HFFc6 (cell line): Measurements from ENCODE around the gene CALML3. TPM values are rescaled to one million over a fixed set of nuclear protein-coding genes. Genes with fewer than 3 reads are reported as not detected.

Source experiments
- DNase-seq: peaks from one replicate; pipeline ENCODE4 v3.0.0-alpha.2; 2018
- H3K27ac Mint-ChIP-seq: 2 replicates; pipeline ENCODE4 v1.8.0; 2020; ENCODE audit warnings: mild to moderate bottlenecking, mixed read lengths
- H3K27me3 Mint-ChIP-seq: 2 replicates; pipeline ENCODE4 v1.8.0; 2021; ENCODE audit warnings: mild to moderate bottlenecking, moderate library complexity, mixed read lengths; ENCODE audit not compliant: insufficient read depth
- H3K36me3 Mint-ChIP-seq: 2 replicates; pipeline ENCODE4 v1.8.0; 2021; ENCODE audit warnings: low read depth, mixed read lengths
- H3K4me1 Mint-ChIP-seq: 2 replicates; pipeline ENCODE4 v1.8.0; 2020; ENCODE audit warnings: low read depth, mixed read lengths
- H3K4me3 Mint-ChIP-seq: 2 replicates; pipeline ENCODE4 v1.8.0; 2020; ENCODE audit warnings: mild to moderate bottlenecking, moderate library complexity, mixed read lengths
- H3K9me3 Mint-ChIP-seq: 2 replicates; pipeline ENCODE4 v1.8.0; 2020; ENCODE audit warnings: mild to moderate bottlenecking, mixed read lengths
- total RNA-seq, 6 experiments: library from RNA; stranded (reverse); fragmentation: NEBNext Ultra II Directional; extraction: Animal tissue kit (Norgen Biotek cat#: 25700); gene quantifications; 2 replicates in 1 of 6; 3 replicates in 5 of 6; pipeline ENCODE4 v1.2.3, GENCODE V29; 2021
- TF ChIP-seq, protein P1 (sequence below): fragments of 200-600 bp; sonication (generic); IDR thresholded peaks from 2 replicates; pipeline ENCODE4 v1.5.0; 2021; ENCODE audit warnings: antibody characterized with exemption, mild to moderate bottlenecking

CALML3 gene
- total RNA-seq, 6 experiments from 2014 or later: not detected

DNA sequence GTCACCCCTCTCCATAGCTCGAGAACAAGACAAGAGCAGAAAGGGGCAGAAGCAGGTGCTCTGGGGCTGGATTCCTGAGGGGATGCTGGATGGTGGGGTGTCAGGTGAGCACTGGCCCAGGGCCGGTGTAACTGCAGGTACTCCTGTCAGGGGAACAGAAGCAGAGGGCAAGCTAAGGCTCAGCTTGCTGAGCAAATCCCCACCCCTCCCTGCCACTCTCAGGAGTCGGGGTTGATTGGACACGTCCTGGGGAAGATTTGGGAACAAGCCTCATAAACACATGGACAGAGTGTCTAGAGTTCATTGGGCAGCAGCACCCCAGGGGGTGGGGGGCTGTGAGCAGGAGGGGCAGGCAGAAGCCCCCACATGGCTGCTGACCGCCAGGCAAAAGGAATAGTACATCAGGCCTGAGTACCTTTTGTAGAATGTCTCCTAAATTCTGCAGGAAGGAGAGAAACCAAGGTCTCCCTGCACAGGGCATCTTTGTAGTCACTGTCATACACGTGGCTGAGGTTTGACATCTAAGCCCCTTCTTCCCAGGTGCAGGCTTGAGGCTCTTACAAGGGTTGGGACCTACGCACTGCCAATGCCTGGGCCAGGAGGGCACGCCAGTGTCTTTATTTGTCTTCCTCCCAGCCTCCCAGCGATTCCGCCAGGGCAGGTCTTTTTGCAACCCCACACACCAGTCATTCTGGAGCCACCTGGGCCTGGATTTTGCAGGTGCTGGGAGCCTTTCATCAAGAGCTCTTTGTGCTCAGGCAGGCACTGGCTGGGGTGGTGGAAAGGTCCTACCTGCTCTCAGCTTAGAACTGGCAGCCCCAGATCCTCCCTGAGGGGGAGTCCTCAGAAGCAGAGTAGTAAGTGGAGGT is 2.8 kb downstream of the CALML3 start:
- Mint-ChIP-seq H3K27me3 (peaks cover 11% of the 10 kb centered on the region), H3K9me3 (no peaks in the 10 kb centered on the region), H3K36me3 (no peaks in the 10 kb centered on the region), H3K4me3 (no peak overlapping the region), H3K27ac (no peak overlapping the region), H3K4me1 (no peaks in the 10 kb centered on the region)
- no peak for DNase-seq
- TF ChIP-seq, protein P1, sequence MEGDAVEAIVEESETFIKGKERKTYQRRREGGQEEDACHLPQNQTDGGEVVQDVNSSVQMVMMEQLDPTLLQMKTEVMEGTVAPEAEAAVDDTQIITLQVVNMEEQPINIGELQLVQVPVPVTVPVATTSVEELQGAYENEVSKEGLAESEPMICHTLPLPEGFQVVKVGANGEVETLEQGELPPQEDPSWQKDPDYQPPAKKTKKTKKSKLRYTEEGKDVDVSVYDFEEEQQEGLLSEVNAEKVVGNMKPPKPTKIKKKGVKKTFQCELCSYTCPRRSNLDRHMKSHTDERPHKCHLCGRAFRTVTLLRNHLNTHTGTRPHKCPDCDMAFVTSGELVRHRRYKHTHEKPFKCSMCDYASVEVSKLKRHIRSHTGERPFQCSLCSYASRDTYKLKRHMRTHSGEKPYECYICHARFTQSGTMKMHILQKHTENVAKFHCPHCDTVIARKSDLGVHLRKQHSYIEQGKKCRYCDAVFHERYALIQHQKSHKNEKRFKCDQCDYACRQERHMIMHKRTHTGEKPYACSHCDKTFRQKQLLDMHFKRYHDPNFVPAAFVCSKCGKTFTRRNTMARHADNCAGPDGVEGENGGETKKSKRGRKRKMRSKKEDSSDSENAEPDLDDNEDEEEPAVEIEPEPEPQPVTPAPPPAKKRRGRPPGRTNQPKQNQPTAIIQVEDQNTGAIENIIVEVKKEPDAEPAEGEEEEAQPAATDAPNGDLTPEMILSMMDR: no peak

DNA sequence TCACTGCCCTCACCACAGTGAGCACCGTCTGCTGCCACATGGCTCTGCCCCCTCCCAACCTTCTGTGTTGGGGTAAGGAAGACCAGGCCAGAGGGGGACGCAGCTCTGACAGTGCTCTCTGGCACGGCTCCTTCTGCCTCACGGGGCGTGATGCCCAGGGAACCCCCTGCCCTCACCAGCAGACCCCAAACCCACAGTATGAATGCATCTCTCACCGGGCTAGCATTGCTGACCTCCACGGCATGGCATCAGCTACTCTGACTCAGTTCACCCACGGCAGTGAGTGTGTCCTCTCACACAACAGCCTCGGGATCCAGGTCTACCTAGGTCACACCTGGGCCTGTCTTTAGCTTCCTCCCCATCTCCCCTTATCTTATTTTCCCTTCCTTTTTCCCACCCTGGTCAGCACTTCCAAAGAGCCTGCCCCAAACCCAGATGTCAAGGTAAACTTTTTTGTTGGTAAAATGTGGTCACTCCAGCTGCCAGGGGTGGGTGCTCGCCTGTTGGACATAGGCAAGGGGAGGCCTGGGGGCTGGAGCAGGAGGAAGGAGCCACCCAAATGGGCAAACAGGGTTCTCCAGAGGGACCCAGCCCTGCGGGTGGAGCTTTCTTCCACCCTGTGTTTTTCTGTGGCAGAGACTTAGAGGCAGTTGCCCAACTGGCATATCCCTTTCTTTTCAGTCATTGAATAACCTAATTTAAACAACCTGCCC is 4.4 kb downstream of the CALML3 start:
- no peaks in the 10 kb centered on the region for H3K36me3 Mint-ChIP-seq
- H3K9me3 Mint-ChIP-seq: no peaks in the 10 kb centered on the region
- H3K4me1 Mint-ChIP-seq: no peaks in the 10 kb centered on the region
- no peak for DNase-seq
- TF ChIP-seq, protein P1: no peak
- no peak overlapping the region for H3K4me3 Mint-ChIP-seq
- no peak overlapping the region for H3K27ac Mint-ChIP-seq
- H3K27me3 Mint-ChIP-seq: peaks cover 12% of the 10 kb centered on the region

DNA sequence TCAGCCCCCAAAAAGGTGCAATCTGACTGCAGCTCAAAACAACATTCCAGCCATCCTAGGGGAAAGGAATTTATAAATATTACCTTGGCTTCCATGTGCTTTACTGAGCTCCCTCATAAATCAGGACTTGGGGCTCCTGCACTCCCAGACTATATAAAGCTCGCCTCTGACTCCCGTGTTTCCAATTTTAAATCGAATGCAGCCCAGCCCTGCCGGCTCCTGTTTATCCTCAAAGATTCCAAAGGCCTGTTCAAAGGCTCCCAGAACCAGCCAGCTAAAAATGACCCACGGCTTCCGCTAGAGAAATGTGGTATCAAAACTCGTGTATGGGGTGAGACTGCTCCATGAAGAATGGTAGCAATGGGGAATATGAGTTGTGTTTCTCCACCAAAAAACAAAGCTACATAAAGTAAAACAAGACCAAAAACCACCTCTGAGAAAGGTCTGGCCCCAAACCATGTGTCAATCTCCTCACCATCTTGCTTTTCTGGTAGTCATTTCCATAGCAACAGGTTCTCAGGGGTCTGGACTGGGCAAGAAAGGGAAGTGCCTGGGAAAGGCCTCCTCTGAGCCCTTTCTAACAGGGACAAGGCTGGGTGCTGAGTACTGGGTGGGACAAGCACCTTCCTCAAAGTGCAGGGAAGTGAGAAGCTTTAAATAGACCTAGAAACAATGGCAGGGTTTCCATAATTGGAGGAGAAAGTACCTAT is 5.1 kb downstream of the CALML3 start:
- no peak overlapping the region for H3K27ac Mint-ChIP-seq
- no peak for DNase-seq
- H3K27me3 Mint-ChIP-seq: peaks cover 12% of the 10 kb centered on the region
- no peaks in the 10 kb centered on the region for H3K36me3 Mint-ChIP-seq
- no peaks in the 10 kb centered on the region for H3K4me1 Mint-ChIP-seq
- TF ChIP-seq, protein P1: no peak
- no peaks in the 10 kb centered on the region for H3K9me3 Mint-ChIP-seq
- H3K4me3 Mint-ChIP-seq: no peak overlapping the region

DNA sequence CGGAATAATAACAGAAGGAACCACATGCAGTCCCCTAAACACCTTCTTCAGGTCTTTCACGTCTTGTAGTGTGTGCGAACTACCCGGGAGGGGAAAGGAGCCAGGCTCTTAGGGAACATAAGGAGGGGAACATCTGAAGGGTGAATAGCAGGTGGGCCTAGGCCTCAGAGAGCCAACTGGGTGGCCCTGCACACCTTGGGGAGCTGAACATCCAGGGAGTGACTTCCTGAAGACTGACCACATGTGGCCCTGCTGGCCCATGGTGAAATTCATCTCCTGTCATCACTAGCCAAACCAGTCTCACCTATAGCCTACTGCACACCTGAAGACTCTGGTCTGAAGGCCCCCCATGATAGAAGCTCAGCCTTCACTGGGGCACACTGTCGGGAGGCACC is 5.6 kb downstream of the CALML3 start:
- Mint-ChIP-seq H3K9me3 (no peaks in the 10 kb centered on the region), H3K4me1 (no peaks in the 10 kb centered on the region), H3K27ac (no peak overlapping the region), H3K27me3 (peaks cover 12% of the 10 kb centered on the region), H3K36me3 (no peaks in the 10 kb centered on the region), H3K4me3 (no peak overlapping the region)
- DNase-seq: no peak
- TF ChIP-seq, protein P1: no peak

DNA sequence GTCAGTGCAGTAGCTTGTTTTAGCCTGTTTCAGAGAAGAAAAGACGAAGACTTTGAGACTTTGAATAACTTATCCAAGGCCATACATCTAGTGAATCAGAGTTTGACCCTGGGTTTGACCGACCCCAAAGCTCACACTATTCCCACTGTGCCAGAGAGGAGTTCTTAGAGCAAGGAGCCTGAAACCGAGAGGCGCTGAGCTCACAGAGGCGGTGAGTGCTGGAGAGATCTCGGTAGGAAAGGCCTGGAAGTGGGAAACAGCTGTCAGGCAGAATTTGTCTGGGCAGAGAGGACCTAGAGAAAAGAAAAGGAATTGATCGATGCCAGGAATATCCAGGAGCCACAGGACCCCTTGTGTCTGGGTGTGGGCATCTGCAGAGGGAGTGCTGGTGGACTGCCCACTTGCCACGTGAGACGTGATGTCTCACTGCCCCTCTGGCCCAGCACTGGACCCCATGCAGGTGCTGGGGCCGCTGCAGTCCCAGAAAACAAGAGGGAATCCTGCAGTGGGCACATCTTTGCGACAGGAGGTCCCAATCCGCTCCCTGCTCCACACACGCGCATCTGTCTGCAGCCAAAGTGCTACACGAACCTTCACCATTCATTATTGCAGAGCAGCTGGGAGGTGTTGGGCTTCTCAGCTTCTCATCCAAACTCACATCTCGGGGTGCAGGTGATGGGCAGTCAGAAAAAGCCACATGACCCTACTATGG is 6.2 kb downstream of the CALML3 start:
- Mint-ChIP-seq H3K27me3 (peaks cover 12% of the 10 kb centered on the region), H3K9me3 (no peaks in the 10 kb centered on the region), H3K4me1 (no peaks in the 10 kb centered on the region), H3K4me3 (no peak overlapping the region), H3K27ac (no peak overlapping the region), H3K36me3 (no peaks in the 10 kb centered on the region)
- no peak for DNase-seq
- TF ChIP-seq, protein P1: no peak
